GM12878 (cell line): Measurements from ENCODE around the gene CD82. TPM values are rescaled to one million over a fixed set of nuclear protein-coding genes. Genes with fewer than 3 reads are reported as not detected.

Experiments
- ATAC-seq: fragments of 200-7000 bp; cut with Tn5 transposase; 3 replicates; pipeline ENCODE4 v1.9.1; 2020; ENCODE audit warnings: mild to moderate bottlenecking, moderate library complexity
- BruUV-seq: library from RNA; stranded (reverse); fragments of 400-500 nt; replicated peaks from 2 replicates; lab custom pipeline; 2021; lab: Mats Ljungman, UMichigan
- CTCF ChIA-PET: fragments of 300-600 bp; sonication (Branson Sonifier 250); formaldehyde crosslinking; extraction: SDS; loops from one replicate; lab custom pipeline; 2021; ENCODE audit warnings: inconsistent platforms; lab: Yijun Ruan, JAX
- POLR2A ChIA-PET: fragments of 350-600 bp; formaldehyde crosslinking; extraction: SDS; loops from one replicate; lab custom pipeline; 2021; ENCODE audit warnings: inconsistent platforms; lab: Charles Lee
- RAD21 ChIA-PET: fragments of 300-600 bp; sonication (Branson Sonifier 250); formaldehyde crosslinking; loops from one replicate; lab custom pipeline; 2023; ENCODE audit warnings: antibody characterized with exemption; ENCODE audit not compliant: unreplicated experiment; lab: Charles Lee
- SMC1A ChIA-PET: fragments of 300-600 bp; sonication (Branson Sonifier 250); formaldehyde crosslinking; loops from one replicate; lab custom pipeline; 2023; ENCODE audit not compliant: unreplicated experiment, uncharacterized antibody; lab: Charles Lee
- DNase-seq: peaks from one replicate; pipeline ENCODE4 v3.0.0-alpha.2; 2011; ENCODE audit warnings: low read depth, low spot score
- FAIRE-seq: peaks from 3 replicates; lab custom pipeline; 2011; peaks lifted over from hg19 to GRCh38; lab: Jason Lieb, UNC
- H2AFZ ChIP-seq: 2 replicates; pipeline ENCODE4 v1.6.0; 2011; ENCODE audit warnings: low read depth, low read length, control low read depth; ENCODE audit not compliant: control insufficient read depth
- H3K27ac ChIP-seq: 2 replicates; pipeline ENCODE4 v1.5.1; 2011; ENCODE audit warnings: control low read depth; ENCODE audit not compliant: control insufficient read depth, insufficient read depth
- H3K27me3 ChIP-seq, 2 experiments: replicated peaks in 1 of 2; 2 replicates each; pipeline versions ENCODE4 v1.6.0 to v1.6.1; 2011; ENCODE audit warnings: low read length in 1 of 2; ENCODE audit not compliant: control insufficient read depth in 2 of 2, insufficient read depth in 2 of 2
- H3K36me3 ChIP-seq, 2 experiments: 2 replicates each; pipeline ENCODE4 v1.5.1; 2011; ENCODE audit warnings: low read length in 1 of 2; ENCODE audit not compliant: control insufficient read depth in 2 of 2, insufficient read depth in 2 of 2
- H3K4me1 ChIP-seq: 2 replicates; pipeline ENCODE4 v1.6.1; 2011; ENCODE audit warnings: mild to moderate bottlenecking, low read length, moderate library complexity, mixed read lengths; ENCODE audit not compliant: control insufficient read depth, insufficient read depth
- H3K4me2 ChIP-seq: 2 replicates; pipeline ENCODE4 v1.6.0; 2011; ENCODE audit warnings: control low read depth; ENCODE audit not compliant: control insufficient read depth, insufficient read depth
- H3K4me3 ChIP-seq: fragments of 200-600 bp; sonication (generic); 2 replicates; pipeline ENCODE4 v1.5.1; 2016
- H3K79me2 ChIP-seq: 2 replicates; pipeline ENCODE4 v1.6.0; 2011; ENCODE audit warnings: low read length; ENCODE audit not compliant: control insufficient read depth, insufficient read depth
- H3K9ac ChIP-seq: 2 replicates; pipeline ENCODE4 v1.8.0; 2011; ENCODE audit warnings: low read length, control low read depth, mixed read lengths; ENCODE audit not compliant: control insufficient read depth, insufficient read depth
- H3K9me3 ChIP-seq: replicated peaks from 3 replicates; pipeline ENCODE4 v1.5.1; 2011; ENCODE audit warnings: mild to moderate bottlenecking, low read length; ENCODE audit not compliant: control insufficient read depth, insufficient read depth
- H4K20me1 ChIP-seq: 2 replicates; pipeline ENCODE4 v1.6.0; 2011; ENCODE audit not compliant: control insufficient read depth, insufficient read depth
- BCL3 ChIP-seq: IDR thresholded peaks from 2 replicates; pipeline ENCODE4 v1.6.1; 2011; ENCODE audit warnings: borderline replicate concordance, low read depth, mild to moderate bottlenecking, moderate library complexity, low read length; ENCODE audit not compliant: insufficient read depth, poor library complexity, severe bottlenecking
- SPI1 ChIP-seq: IDR thresholded peaks from 2 replicates; pipeline ENCODE4 v1.6.1; 2011; ENCODE audit warnings: low read depth, mild to moderate bottlenecking, low read length, moderate library complexity, borderline replicate concordance; ENCODE audit not compliant: insufficient read depth
- ZNF24 ChIP-seq: fragments of 450-650 bp; IDR thresholded peaks from 2 replicates; pipeline ENCODE4 v1.6.1; 2017; ENCODE audit warnings: antibody characterized with exemption, mild to moderate bottlenecking
- WGBS: methylation state at CpG from one replicate; pipeline ENCODE4 v1.1.6; 2016; ENCODE audit warnings: low lambda C conversion rate; ENCODE audit not compliant: insufficient replicate concordance, insufficient coverage; ENCODE audit errors: missing lambda C conversion rate; 5-methylcytosine and 5-hydroxymethylcytosine counted together
- in situ Hi-C: fragments of 300-500 bp; cut with MboI; formaldehyde crosslinking; loops from 9 replicates; pipeline ENCODE4 v1.14.3; 2018; ENCODE audit warnings: mixed read lengths
- intact Hi-C: fragments of 100-400 bp; cut with micrococcal nuclease; formaldehyde crosslinking; loops from one replicate; pipeline ENCODE4 v1.14.2; 2022; ENCODE audit not compliant: unreplicated experiment
- polyA plus RNA-seq, 11 experiments: library from polyadenylated mRNA; depleted of rRNA in 4 of 11; unstranded in 6 of 11; stranded (reverse) in 5 of 11; fragments of >200 nt; fragmentation: Nextera tagmentation in 4 of 11; fragmentation: Illumina TruSeq in 1 of 11; extraction: Ambion mirVana in 4 of 11; extraction: Trizol in 1 of 11; gene quantifications; 1 replicate in 1 of 11; 2 replicates in 10 of 11; pipeline versions ENCODE4 v1.2.1 to v1.2.3, GENCODE V29; 2011 to 2016; ENCODE audit warnings: inconsistent platforms in 2 of 11, missing spikeins in 2 of 11, low read depth in 1 of 11
- total RNA-seq, 4 experiments: library from RNA; depleted of rRNA in 3 of 4; stranded (reverse); fragments of >200 nt in 3 of 4; fragmentation: Illumina TruSeq in 1 of 4; extraction: Trizol in 1 of 4; gene quantifications; 2 replicates each; pipeline versions ENCODE4 v1.2.1 to v1.2.3, GENCODE V29; 2013 to 2021

CD82 gene
- total and polyA plus RNA-seq, 10 of the 15 experiments (the other 5 are each of a cell fraction or from before 2014, with no cell fraction given): 5.2 to 180 (median 84.7) TPM

- WGBS: 9% methylated on average over 5 of the region's 5 CpGs
- FAIRE-seq: no peak
- in situ Hi-C loops: no loop called here
Measured at GRCh38 chr11:44516688-44517507, 48.6 kb upstream of the CD82 start.

More at GRCh38 chr11:44516688-44517507, 48.6 kb upstream of the CD82 start:
- no TSS peak for BruUV-seq
- DNase-seq (no peak), ATAC-seq (no peak)
- RAD21 ChIA-PET: no interaction called here
- SMC1A ChIA-PET: no interaction called here
- TF ChIP-seq ZNF24 (peak; percentile 53; the same call in 1 of the 2 replicates), SPI1 (peak; percentile 46; the same call in 1 of the 2 replicates), BCL3 (no peak)
- intact Hi-C loops: no loop called here
- Histone ChIP-seq H3K36me3 (no peaks in the 10 kb centered on the region), H3K27ac (no peak overlapping the region), H3K9me3 (no peaks in the 10 kb centered on the region), H3K79me2 (no peaks in the 10 kb centered on the region), H3K4me2 (no peak overlapping the region), H3K27me3 (peaks cover 0 to 5% of the 10 kb centered on the region in 2 experiments; a peak in 2 of 4 replicates), H4K20me1 (no peaks in the 10 kb centered on the region), H3K9ac (no peak overlapping the region), H2AFZ (no peak overlapping the region), H3K4me3 (no peak overlapping the region), H3K4me1 (no peaks in the 10 kb centered on the region)
- CTCF ChIA-PET: interaction anchor here (1.1 kb wide), 1 partner anchor 410 kb away, joined by 3 read pairs; no protein-coding TSS in a partner anchor
- POLR2A ChIA-PET: no interaction called here
